ENCODE results near the gene PPP1R37. TPM values are rescaled to one million over a fixed set of nuclear protein-coding genes. Genes with fewer than 3 reads are reported as not detected.
A peak's percentile ranks its signal among the peaks of the same experiment; 100 is the strongest.

The PPP1R37 gene
- 19.3 TPM for total RNA-seq

- ATAC-seq: peak; percentile 95
- intact Hi-C loops (cut with DNase I): no loop called here
- DNase-seq (ENCODE audit: low spot score): peak; percentile 95
Observed at GRCh38 chr19:45092747-45093678, at the start of gene PPP1R37. Gene PPP1R37, plus strand, starts transcription at chr19:45093179. Its CDS starts 147 bp downstream, at chr19:45093326.

- ATAC-seq (peak; percentile 69), DNase-seq (ENCODE audit: low spot score) (no peak)
- intact Hi-C loops (cut with DNase I): no loop called here
Observed at GRCh38 chr19:45045671-45046353, 47.2 kb upstream of the PPP1R37 start.

DNA sequence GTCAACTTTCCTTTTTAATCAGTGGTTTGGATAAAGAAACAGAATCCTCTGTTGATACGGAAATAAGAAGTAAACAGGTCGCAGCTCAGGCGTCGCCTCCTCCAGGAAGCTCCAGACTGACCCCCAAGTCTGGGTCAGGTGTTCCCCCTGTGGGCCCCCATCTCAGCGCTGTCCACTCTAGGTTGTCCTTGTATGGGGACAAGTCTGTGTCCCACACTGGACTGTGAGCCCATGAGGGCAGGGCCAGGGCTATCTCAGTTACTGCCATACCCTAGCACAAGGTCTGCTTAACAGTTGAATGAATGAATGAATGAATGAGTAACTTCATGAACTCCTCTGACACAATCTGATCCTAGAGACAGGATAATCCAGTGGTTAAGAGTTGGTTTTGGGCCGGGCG lies 46.6 kb upstream of the PPP1R37 start:
- no peak for DNase-seq (ENCODE audit: low spot score)
- intact Hi-C loops (cut with DNase I): no loop called here
- no peak for ATAC-seq

GRCh38 chr19:45047188-45047797 lies 45.7 kb upstream of the PPP1R37 start:
- DNase-seq (ENCODE audit: low spot score) (no peak), ATAC-seq (no peak)
- intact Hi-C loops (cut with DNase I): no loop called here

GRCh38 chr19:45049073-45049736 lies 43.8 kb upstream of the PPP1R37 start:
- intact Hi-C loops (cut with DNase I): no loop called here
- ATAC-seq (no peak), DNase-seq (ENCODE audit: low spot score) (no peak)

DNA sequence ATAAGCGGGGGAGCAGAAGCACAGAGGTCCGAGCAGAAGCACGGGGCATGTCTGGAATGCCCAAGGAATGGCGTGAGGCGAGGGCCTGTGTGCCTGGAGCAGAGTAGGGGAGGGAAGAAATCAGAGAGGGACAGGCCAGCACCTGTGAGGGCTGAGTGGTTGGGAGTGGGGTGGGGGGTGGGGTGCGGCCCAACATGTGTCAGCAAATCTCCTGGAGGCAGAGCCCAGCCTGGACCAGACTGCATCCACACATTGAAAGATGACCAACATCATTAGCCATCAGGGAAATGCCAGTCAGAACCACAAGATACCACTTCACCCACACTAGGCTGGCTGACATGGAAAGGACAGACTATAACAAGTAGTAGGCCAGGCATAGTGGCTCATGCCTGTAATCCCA lies 42.9 kb upstream of the PPP1R37 start:
- no peak for ATAC-seq
- intact Hi-C loops (cut with DNase I): no loop called here

GRCh38 chr19:45051929-45052579 lies 40.9 kb upstream of the PPP1R37 start:
- intact Hi-C loops (cut with DNase I): no loop called here
- ATAC-seq (no peak), DNase-seq (ENCODE audit: low spot score) (no peak)

More for the DNA sequence above, 42.9 kb upstream of the PPP1R37 start:
- DNase-seq (ENCODE audit: low spot score): no peak

- intact Hi-C loops (cut with DNase I): no loop called here
- ATAC-seq (no peak), DNase-seq (ENCODE audit: low spot score) (no peak)
Observed at GRCh38 chr19:45056831-45057230, 36.1 kb upstream of the PPP1R37 start.

GRCh38 chr19:45057444-45057843 lies 35.5 kb upstream of the PPP1R37 start:
- ATAC-seq (peak; percentile 23), DNase-seq (ENCODE audit: low spot score) (no peak)
- intact Hi-C loops (cut with DNase I): no loop called here

DNA sequence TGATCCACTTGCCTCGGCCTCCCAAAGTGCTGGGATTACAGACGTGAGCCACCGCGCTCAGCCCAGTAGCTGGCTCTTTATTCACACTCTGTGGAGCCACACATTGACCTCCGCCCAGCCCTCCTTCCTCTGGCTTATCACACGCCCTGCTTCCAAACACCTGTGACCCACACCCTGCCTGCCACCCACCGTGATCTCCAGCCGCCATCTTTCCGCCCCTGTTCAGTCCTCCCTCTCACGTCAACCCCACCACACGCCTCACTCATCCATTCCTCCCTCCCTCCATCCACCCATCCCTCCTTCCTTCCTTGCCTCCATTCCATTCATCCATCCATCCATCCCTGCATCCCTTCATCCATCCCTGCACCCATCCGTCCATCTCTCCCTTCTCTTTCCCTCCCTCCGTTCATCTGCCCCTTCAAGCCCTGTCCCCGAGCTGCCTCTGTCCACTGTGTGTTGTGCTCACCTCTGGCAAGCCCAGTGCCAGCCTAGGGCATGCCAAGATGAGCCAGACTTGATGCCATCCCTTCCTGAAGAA lies 34.3 kb upstream of the PPP1R37 start:
- intact Hi-C loops (cut with DNase I): no loop called here
- DNase-seq (ENCODE audit: low spot score) (no peak), ATAC-seq (no peak)

DNA sequence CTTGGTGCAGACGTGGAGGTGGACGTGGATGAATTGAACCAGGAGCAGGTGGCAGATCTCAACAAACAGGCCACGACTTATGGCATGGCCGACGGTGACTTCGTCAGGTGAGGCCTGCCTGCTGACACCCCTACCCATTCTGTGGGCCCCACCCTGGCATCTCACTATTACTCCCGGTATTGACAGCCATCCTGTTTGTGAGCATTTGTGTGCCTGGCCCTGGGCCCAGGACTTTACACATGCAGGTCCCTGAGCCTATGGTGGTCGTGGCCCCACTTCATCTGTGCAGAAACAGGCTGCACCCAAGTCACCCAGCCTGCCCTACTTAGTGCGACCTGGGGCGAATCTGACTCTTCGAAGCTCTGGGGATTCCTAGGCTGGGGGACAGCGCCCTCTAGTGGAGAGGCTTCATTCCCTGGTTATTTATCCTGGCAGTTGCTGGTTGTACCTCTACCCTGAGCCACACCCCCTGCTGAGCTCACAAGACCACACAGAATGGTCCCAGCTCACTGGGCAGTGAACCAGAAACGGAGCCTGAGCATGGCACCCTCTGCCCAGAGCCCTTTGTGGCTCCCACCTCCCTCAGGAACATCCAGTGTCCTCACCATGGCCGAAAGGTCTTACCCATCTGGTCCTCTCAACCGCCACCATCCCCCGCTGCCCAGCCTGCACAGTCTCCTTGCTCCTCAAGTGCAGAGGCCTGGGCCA lies 33.6 kb upstream of the PPP1R37 start:
- ATAC-seq (peak; percentile 29), DNase-seq (ENCODE audit: low spot score) (peak; percentile 81)
- intact Hi-C loops (cut with DNase I): no loop called here

DNA sequence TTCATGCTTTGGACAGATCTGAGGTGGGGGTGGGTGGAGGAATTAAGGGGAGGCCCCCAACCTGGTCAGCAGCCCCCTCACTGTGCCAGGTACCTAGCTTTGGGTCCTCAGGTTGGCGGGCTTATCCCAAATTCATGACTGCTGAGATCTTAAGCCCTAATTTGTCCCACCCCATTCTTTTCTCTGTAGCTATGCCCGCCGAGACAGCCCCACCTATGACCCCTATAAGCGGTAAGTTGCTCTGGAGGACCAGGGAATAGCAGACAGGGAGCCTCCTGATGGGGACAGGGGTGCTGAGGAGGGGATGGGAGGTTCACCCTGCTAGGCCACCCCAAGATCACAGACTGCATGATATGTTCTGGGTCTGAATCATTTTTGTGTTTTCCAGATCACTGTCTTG lies 31.0 kb upstream of the PPP1R37 start:
- intact Hi-C loops (cut with DNase I): no loop called here
- no peak for DNase-seq (ENCODE audit: low spot score)
- ATAC-seq: no peak

GRCh38 chr19:45063851-45064801 lies 28.9 kb upstream of the PPP1R37 start:
- ATAC-seq: no peak
- no peak for DNase-seq (ENCODE audit: low spot score)
- intact Hi-C loops (cut with DNase I): no loop called here

GRCh38 chr19:45066921-45067661 lies 25.9 kb upstream of the PPP1R37 start:
- no peak for ATAC-seq
- intact Hi-C loops (cut with DNase I): no loop called here
- DNase-seq (ENCODE audit: low spot score): no peak

- intact Hi-C loops (cut with DNase I): no loop called here
- ATAC-seq (no peak), DNase-seq (ENCODE audit: low spot score) (no peak)
Observed at GRCh38 chr19:45068041-45068440, 24.9 kb upstream of the PPP1R37 start.

GRCh38 chr19:45069056-45069455 lies 23.9 kb upstream of the PPP1R37 start:
- DNase-seq (ENCODE audit: low spot score) (no peak), ATAC-seq (peak; percentile 49)
- intact Hi-C loops (cut with DNase I): no loop called here
